K562 (cell line): ENCODE data around the gene DYNLL1. TPM values are rescaled to one million over a fixed set of nuclear protein-coding genes. Genes with fewer than 3 reads are reported as not detected.

Experiments used
- BRCA1 ChIP-seq, 2 experiments: fragments of 450-650 bp in 1 of 2; sonication (generic) in 1 of 2; formaldehyde crosslinking in 1 of 2; IDR thresholded peaks; 2 replicates each; pipeline versions ENCODE4 v1.5.0 to v1.6.1; 2017 to 2020; ENCODE audit warnings: mild to moderate bottlenecking in 1 of 2, missing genetic modification reagents in 1 of 2
- DPF2 ChIP-seq: fragments of 450-650 bp; IDR thresholded peaks from 2 replicates; pipeline ENCODE4 v1.6.1; 2016
- PYGO2 ChIP-seq: fragments of 450-650 bp; IDR thresholded peaks from 2 replicates; pipeline ENCODE4 v1.6.1; 2016; ENCODE audit warnings: mild to moderate bottlenecking, missing genetic modification characterization, moderate library complexity, missing compliant biosample characterization
- RREB1 ChIP-seq: fragments of 250-450 bp; sonication (Bioruptor Pico); IDR thresholded peaks from 2 replicates; pipeline ENCODE4 v1.4.0; 2020
- ZNF165 ChIP-seq: fragments of 250-450 bp; sonication (Bioruptor Pico); IDR thresholded peaks from 2 replicates; pipeline ENCODE4 v1.4.0; 2020; ENCODE audit warnings: borderline replicate concordance
- ZNF23 ChIP-seq: fragments of 250-450 bp; sonication (Bioruptor Pico); IDR thresholded peaks from 2 replicates; pipeline ENCODE4 v1.4.0; 2020; ENCODE audit warnings: mild to moderate bottlenecking
- polyA plus RNA-seq, 8 experiments: library from polyadenylated mRNA; depleted of rRNA in 4 of 8; stranded (reverse) in 5 of 8; unstranded in 3 of 8; fragments of >200 nt; fragmentation: Nextera tagmentation in 2 of 8; fragmentation: Illumina TruSeq in 1 of 8; extraction: Ambion mirVana in 2 of 8; extraction: Trizol in 1 of 8; gene quantifications; 2 replicates each; pipeline versions ENCODE4 v1.2.1 to v1.2.3, GENCODE V29; 2011 to 2014; ENCODE audit warnings: inconsistent platforms in 1 of 8, missing spikeins in 1 of 8
- total RNA-seq, 7 experiments: library from RNA; depleted of rRNA in 6 of 7; stranded (reverse); fragments of >200 nt in 6 of 7; fragmentation: Illumina TruSeq in 2 of 7; extraction: Trizol in 2 of 7; gene quantifications; 2 replicates each; pipeline versions ENCODE4 v1.2.1 to v1.2.3, GENCODE V29; 2011 to 2021; ENCODE audit warnings: low replicate concordance in 1 of 7

DYNLL1 gene
- total and polyA plus RNA-seq, 9 of the 15 experiments (the other 6 are each of a cell fraction or from before 2014, with no cell fraction given): 303 to 1,112 (median 468) TPM

GRCh38 chr12:120467439-120467838 lies 28.5 kb upstream of the DYNLL1 start (continued):
- no peak for TF ChIP-seq RREB1 (CRISPR knock-in tag)
- no peak for TF ChIP-seq BRCA1 (IDR thresholded peaks at IDR 0.05)
- no peak for TF ChIP-seq BRCA1 (CRISPR knock-in tag; IDR thresholded peaks at IDR 0.05)
- TF ChIP-seq ZNF23 (CRISPR knock-in tag): no peak
- no peak for TF ChIP-seq DPF2
- TF ChIP-seq PYGO2 (tag): no peak
- no peak for TF ChIP-seq ZNF165
